ENCODE measurements around the gene MRGPRX3.
A peak's percentile ranks its signal among the peaks of the same experiment; 100 is the strongest.
"Not testable (repeated sequence)": the region's sequence is repeated elsewhere in the genome, so short reads cannot be mapped to it uniquely, and the experiment has no call there.

Gene MRGPRX3

GRCh38 chr11:18132341-18132740 is at the start of gene MRGPRX3:
MRGPRX3 (plus strand) TSS chr11:18132571; CDS start chr11:18137203, 4,632 bp downstream.
- FAIRE-seq: no peak
- DNase-seq (ENCODE audit: low spot score): no peak

- no peak for FAIRE-seq
- no peak for DNase-seq (ENCODE audit: low spot score)
Observed at GRCh38 chr11:18088366-18088765, 44.0 kb upstream of the MRGPRX3 start.

- DNase-seq (ENCODE audit: low spot score) (no peak), FAIRE-seq (no peak)
Observed at GRCh38 chr11:18088966-18089365, 43.4 kb upstream of the MRGPRX3 start.

- FAIRE-seq: no peak
Observed at GRCh38 chr11:18091731-18092130, 40.6 kb upstream of the MRGPRX3 start.

GRCh38 chr11:18093959-18094358 is 38.4 kb upstream of the MRGPRX3 start:
- DNase-seq (ENCODE audit: low spot score) (no peak), FAIRE-seq (no peak)

More at GRCh38 chr11:18091731-18092130, 40.6 kb upstream of the MRGPRX3 start:
- no peak for DNase-seq (ENCODE audit: low spot score)

- no peak for DNase-seq (ENCODE audit: low spot score)
- no peak for FAIRE-seq
Observed at GRCh38 chr11:18100926-18101656, 31.3 kb upstream of the MRGPRX3 start.

- DNase-seq (ENCODE audit: low spot score): no peak
- no peak for FAIRE-seq
Observed at GRCh38 chr11:18105086-18105801, 27.1 kb upstream of the MRGPRX3 start.

- FAIRE-seq: no peak
Observed at GRCh38 chr11:18105802-18106574, 26.4 kb upstream of the MRGPRX3 start, which contains the start of gene SAAL1. SAAL1 (minus strand) TSS chr11:18106082; CDS start chr11:18106041, 41 bp downstream.

GRCh38 chr11:18106688-18107087 is 25.7 kb upstream of the MRGPRX3 start:
- DNase-seq (ENCODE audit: low spot score): no peak
- FAIRE-seq: no peak

More at GRCh38 chr11:18105802-18106574, 26.4 kb upstream of the MRGPRX3 start, which contains the start of gene SAAL1:
- peak; percentile 64 for DNase-seq (ENCODE audit: low spot score)

GRCh38 chr11:18108254-18108653 is 24.1 kb upstream of the MRGPRX3 start:
- no peak for DNase-seq (ENCODE audit: low spot score)
- FAIRE-seq: no peak

- FAIRE-seq (no peak), DNase-seq (ENCODE audit: low spot score) (no peak)
Observed at GRCh38 chr11:18111005-18111404, 21.4 kb upstream of the MRGPRX3 start.

GRCh38 chr11:18115360-18116127 is 16.8 kb upstream of the MRGPRX3 start:
- no peak for FAIRE-seq
- DNase-seq (ENCODE audit: low spot score): peak; percentile 24

- FAIRE-seq; DNase-seq (ENCODE audit: low spot score): not testable (repeated sequence)
Observed at GRCh38 chr11:18121331-18121828, 11.0 kb upstream of the MRGPRX3 start.

GRCh38 chr11:18131115-18131514 is 1.3 kb upstream of the MRGPRX3 start:
- not testable (repeated sequence) for FAIRE-seq; DNase-seq (ENCODE audit: low spot score)

GRCh38 chr11:18135308-18135707 is 2.9 kb downstream of the MRGPRX3 start:
- no peak for FAIRE-seq

GRCh38 chr11:18137186-18137800 is 4.9 kb downstream of the MRGPRX3 start:
- DNase-seq (ENCODE audit: low spot score): no peak
- FAIRE-seq: no peak

More at GRCh38 chr11:18135308-18135707, 2.9 kb downstream of the MRGPRX3 start:
- no peak for DNase-seq (ENCODE audit: low spot score)

GRCh38 chr11:18140145-18140544 is 7.8 kb downstream of the MRGPRX3 start:
- FAIRE-seq: no peak
- DNase-seq (ENCODE audit: low spot score): peak; percentile 1

GRCh38 chr11:18144243-18144642 is 11.9 kb downstream of the MRGPRX3 start:
- DNase-seq (ENCODE audit: low spot score): peak; percentile 18
- no peak for FAIRE-seq

- DNase-seq (ENCODE audit: low spot score) (no peak), FAIRE-seq (no peak)
Observed at GRCh38 chr11:18145025-18145424, 12.7 kb downstream of the MRGPRX3 start.

GRCh38 chr11:18145837-18146236 is 13.5 kb downstream of the MRGPRX3 start:
- DNase-seq (ENCODE audit: low spot score) (no peak), FAIRE-seq (no peak)
